BE2C (cell line): ENCODE data around the gene ARHGEF5.

Experiments
- DNase-seq: peaks from one replicate; pipeline ENCODE4 v3.0.0-alpha.2; 2020
- H3K27me3 ChIP-seq: fragments of 250-450 bp; sonication (Bioruptor Pico); 2 replicates; pipeline ENCODE4 v1.5.1; 2020; ENCODE audit warnings: mild to moderate bottlenecking
- H3K36me3 ChIP-seq: fragments of 250-450 bp; sonication (Bioruptor Pico); 2 replicates; pipeline ENCODE4 v1.5.1; 2020; ENCODE audit warnings: mild to moderate bottlenecking
- H3K4me1 ChIP-seq: fragments of 250-450 bp; sonication (Bioruptor Pico); 2 replicates; pipeline ENCODE4 v1.5.1; 2020
- H3K4me3 ChIP-seq: 2 replicates; pipeline ENCODE4 v1.5.1; 2011; ENCODE audit warnings: low read depth, low read length
- H3K9me3 ChIP-seq: fragments of 250-450 bp; sonication (Bioruptor Pico); 2 replicates; pipeline ENCODE4 v1.5.1; 2020
- CTCF ChIP-seq: IDR thresholded peaks from 2 replicates; pipeline ENCODE4 v1.5.1; 2012; ENCODE audit warnings: mild to moderate bottlenecking, low read depth, low read length

Gene ARHGEF5

DNA sequence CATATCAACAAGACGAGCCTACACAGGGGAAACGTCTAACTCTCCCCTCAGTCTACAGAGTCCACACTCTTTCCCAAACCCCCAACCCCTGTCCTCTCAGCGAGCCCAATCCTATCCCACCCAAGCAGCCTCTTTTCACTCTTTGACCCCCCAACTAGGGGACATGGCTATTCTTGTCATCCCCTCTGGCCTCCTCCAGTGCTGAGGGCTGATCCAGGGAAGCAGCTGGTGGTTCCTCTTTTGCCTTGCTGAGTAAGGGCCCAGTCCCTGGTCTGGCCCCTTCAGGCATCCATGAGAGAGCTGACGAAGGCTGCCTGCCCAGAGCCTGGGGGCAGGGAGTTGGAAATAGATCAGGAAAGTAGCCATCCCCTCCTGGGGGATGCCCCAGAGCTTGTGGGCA, 41.9 kb downstream of the ARHGEF5 start:
- no peak overlapping the region for H3K4me3 ChIP-seq
- H3K36me3 ChIP-seq, result no peaks in the 10 kb centered on the region
- H3K9me3 ChIP-seq, result no peaks in the 10 kb centered on the region
- no peak for DNase-seq
- H3K27me3 ChIP-seq, result 0 out of 2 replicates have a peak, but pooled peaks cover 5% of the 10 kb centered on the region
- TF ChIP-seq CTCF, result no peak
- no peaks in the 10 kb centered on the region for H3K4me1 ChIP-seq

GRCh38 chr7:144398291-144398690, 43.1 kb downstream of the ARHGEF5 start:
- TF ChIP-seq CTCF, result no peak
- 0 out of 2 replicates have a peak, but pooled peaks cover 5% of the 10 kb centered on the region for H3K27me3 ChIP-seq
- no peak for DNase-seq
- H3K36me3 ChIP-seq, result no peaks in the 10 kb centered on the region
- H3K4me3 ChIP-seq, result no peak overlapping the region
- H3K4me1 ChIP-seq, result no peaks in the 10 kb centered on the region
- H3K9me3 ChIP-seq, result no peaks in the 10 kb centered on the region

DNA sequence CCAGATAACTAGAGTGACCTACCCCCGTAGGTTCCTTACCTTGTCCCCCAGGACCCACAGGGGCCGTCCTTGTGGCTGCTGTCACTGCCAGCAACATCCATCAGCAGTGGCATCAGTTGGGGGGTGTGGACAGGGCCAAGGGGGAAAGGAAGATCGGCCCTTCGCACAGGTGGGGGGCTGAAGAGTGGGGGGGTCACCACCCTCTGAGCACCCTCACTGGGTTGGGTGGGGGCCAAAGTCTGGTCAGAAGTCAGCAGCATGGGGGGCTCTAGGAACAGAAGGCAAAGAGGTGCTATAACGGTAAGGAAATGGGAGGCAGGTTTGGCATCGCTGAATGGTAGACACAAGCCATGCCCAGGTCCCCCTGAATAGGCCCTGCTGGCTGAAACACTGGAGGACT, 43.7 kb downstream of the ARHGEF5 start:
- Histone ChIP-seq H3K9me3 (no peaks in the 10 kb centered on the region), H3K27me3 (0 out of 2 replicates have a peak, but pooled peaks cover 5% of the 10 kb centered on the region), H3K4me1 (no peaks in the 10 kb centered on the region), H3K36me3 (no peaks in the 10 kb centered on the region), H3K4me3 (no peak overlapping the region)
- TF ChIP-seq CTCF, result no peak
- no peak for DNase-seq

- Histone ChIP-seq H3K9me3 (no peaks in the 10 kb centered on the region), H3K4me1 (no peaks in the 10 kb centered on the region), H3K4me3 (no peak overlapping the region), H3K36me3 (no peaks in the 10 kb centered on the region), H3K27me3 (no peaks in the 10 kb centered on the region)
- no peak for TF ChIP-seq CTCF
- no peak for DNase-seq
Observed at GRCh38 chr7:144399946-144400345, 44.7 kb downstream of the ARHGEF5 start.

DNA sequence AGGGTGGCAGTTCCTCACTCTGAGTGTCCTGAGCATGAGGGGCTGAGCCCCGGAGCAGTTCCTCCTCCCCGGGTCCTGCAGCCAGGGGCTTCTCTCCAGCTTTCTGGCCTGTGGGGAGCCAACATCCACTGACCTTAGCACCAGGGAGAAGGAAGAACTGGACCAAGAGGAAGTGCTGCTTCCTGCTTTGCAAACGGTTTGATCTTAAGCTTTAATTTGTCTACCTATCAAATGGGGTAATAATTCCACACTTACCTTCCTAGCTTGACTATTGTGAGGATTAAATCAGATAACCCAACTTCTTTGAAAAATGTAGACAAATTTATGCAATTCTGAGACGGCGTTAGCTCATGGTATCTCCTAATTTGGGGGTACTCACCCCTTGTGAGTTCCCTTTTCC, 46.3 kb downstream of the ARHGEF5 start:
- H3K4me3 ChIP-seq, result no peak overlapping the region
- H3K9me3 ChIP-seq, result no peaks in the 10 kb centered on the region
- DNase-seq, result no peak
- H3K4me1 ChIP-seq, result no peaks in the 10 kb centered on the region
- no peaks in the 10 kb centered on the region for H3K27me3 ChIP-seq
- H3K36me3 ChIP-seq, result no peaks in the 10 kb centered on the region
- TF ChIP-seq CTCF, result no peak

DNA sequence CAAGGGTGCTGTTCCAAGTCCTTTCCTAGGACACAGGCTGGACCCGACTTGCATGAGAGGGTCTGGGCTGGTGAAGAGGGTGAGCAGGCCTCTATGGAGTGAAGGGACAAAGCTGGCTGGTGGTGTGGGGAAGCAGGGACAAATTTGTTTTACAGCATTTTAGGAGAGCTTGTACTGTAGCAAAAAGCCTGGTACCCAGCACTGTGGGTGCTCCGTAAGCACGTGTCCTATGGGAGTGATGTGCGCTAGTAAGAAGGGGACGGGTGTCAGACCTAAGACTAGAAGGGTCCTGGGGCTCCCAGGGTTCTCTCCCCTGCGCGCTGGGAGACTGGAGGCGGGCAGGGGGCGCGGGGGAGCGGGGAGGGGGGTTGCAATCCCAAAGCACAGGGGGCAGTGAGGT, 47.9 kb downstream of the ARHGEF5 start:
- Histone ChIP-seq H3K9me3 (no peaks in the 10 kb centered on the region), H3K27me3 (no peaks in the 10 kb centered on the region), H3K4me3 (no peak overlapping the region), H3K4me1 (no peaks in the 10 kb centered on the region), H3K36me3 (no peaks in the 10 kb centered on the region)
- no peak for TF ChIP-seq CTCF
- no peak for DNase-seq
